SU-DHL-6 (cell line): ENCODE data around the gene SCLT1.

Source experiments
- CTCF ChIP-seq: fragments of 200-600 bp; sonication (generic); IDR thresholded peaks from one replicate; pipeline ENCODE4 v1.5.1; 2017; ENCODE audit warnings: antibody characterized with exemption, mild to moderate bottlenecking, low read length, moderate library complexity; ENCODE audit not compliant: insufficient read depth, poor library complexity, severe bottlenecking
- EZH2phosphoT487 ChIP-seq: fragments of 200-600 bp; sonication (generic), shearing (Covaris generic); conservative IDR thresholded peaks from 2 replicates; pipeline ENCODE4 v1.6.1; 2018; ENCODE audit warnings: mild to moderate bottlenecking, antibody characterized with exemption, low read length, moderate library complexity, mixed read lengths

- TF ChIP-seq CTCF (no peak), EZH2phosphoT487 (no peak)
Observed at GRCh38 chr4:128946916-128947315, 146.4 kb downstream of the SCLT1 start.
